GM18505 (cell line): Measurements from ENCODE around the gene C3.

Experiments
- ATAC-seq: cut with Tn5 transposase; IDR thresholded peaks from one replicate; pipeline ENCODE4 v1.9.1; 2021; ENCODE audit not compliant: unreplicated experiment
- POLR2A ChIP-seq: IDR thresholded peaks from 4 replicates; pipeline ENCODE4 v1.6.1; 2011; ENCODE audit warnings: borderline replicate concordance; ENCODE audit not compliant: insufficient read depth, insufficient read length; ENCODE audit errors: extremely low read depth

C3 gene

DNA sequence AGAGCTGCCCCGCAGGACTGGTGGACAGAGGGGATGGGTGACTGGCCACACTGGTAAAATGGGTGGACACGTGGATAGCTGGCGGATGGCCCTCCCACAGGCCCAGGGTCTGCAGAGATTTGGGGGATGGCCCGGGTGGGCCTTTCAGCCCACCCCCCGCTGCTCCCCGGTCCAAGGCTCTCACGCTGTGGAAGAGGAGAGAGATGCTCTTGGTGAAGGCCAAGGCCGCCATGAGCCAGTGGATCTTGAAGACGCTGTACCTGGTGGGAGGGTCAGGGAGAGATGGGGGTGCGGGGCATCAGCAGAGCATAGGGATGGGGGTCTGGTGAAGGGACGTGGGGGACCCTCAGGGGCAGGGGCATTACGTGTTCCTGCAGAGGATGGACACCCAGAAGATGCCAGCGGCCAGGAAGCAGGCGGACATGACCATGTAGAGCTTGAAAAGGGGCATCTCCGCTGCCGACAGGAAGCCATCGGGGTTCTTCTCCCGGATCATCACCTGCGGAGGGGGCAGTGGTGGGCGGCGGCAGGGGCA lies 12.4 kb upstream of the C3 start:
- TF ChIP-seq POLR2A = no peak
- no peak for ATAC-seq

DNA sequence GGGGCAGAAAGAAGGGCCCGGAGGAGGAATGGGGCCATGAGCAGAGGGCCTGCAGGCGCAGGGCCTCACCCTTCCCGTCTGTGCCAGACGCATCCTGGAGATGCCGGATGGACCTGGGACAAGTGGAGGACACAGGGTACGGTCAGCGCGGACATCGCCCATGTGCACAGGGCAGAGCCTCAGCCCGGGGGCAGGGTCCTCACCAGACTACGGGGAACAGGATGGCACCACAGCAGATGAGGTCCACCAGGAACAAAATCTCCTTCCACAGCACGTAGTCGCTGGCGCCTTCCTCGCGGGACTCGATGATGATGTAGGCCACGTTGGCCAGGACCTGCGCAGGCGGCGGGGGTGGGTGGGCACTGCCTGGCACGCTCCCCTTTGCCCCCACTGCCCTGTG lies 11.4 kb upstream of the C3 start:
- ATAC-seq = no peak
- no peak for TF ChIP-seq POLR2A

DNA sequence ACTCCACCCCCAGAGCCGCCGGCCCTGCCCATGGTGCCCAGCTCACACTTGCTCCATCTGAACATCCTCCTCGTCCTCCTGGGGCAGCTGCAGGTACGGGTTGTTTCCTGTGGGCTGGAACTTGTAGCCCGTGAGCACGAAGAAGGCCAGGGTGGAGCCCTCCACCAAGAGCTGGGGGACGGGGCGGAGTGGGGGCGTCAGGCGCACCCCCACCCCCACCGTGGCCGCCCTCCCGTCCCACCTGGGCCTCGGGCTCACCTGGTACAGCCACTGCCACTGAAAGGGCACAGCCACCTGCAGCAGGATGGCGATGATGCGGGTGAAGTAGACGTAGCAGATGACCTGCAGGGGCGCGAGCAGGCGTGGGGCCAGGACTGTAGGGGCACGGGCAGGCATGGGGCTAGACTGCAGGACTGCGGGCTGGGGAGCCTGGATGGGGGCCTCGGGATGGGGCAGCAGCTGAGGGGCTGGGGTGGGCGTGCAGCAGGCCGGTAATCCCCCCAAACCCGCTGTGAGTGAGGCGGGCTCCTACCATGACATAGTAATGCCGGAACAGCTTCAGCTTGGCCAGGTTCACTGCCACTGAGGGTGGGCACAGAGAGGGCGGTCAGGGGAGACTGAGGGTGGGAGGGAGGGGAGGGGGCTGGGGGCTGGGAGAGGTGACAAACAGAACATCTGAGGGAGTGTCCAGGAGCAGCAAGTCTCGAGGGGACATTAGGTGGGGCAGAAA lies 10.7 kb upstream of the C3 start:
- ATAC-seq = no peak
- no peak for TF ChIP-seq POLR2A

DNA sequence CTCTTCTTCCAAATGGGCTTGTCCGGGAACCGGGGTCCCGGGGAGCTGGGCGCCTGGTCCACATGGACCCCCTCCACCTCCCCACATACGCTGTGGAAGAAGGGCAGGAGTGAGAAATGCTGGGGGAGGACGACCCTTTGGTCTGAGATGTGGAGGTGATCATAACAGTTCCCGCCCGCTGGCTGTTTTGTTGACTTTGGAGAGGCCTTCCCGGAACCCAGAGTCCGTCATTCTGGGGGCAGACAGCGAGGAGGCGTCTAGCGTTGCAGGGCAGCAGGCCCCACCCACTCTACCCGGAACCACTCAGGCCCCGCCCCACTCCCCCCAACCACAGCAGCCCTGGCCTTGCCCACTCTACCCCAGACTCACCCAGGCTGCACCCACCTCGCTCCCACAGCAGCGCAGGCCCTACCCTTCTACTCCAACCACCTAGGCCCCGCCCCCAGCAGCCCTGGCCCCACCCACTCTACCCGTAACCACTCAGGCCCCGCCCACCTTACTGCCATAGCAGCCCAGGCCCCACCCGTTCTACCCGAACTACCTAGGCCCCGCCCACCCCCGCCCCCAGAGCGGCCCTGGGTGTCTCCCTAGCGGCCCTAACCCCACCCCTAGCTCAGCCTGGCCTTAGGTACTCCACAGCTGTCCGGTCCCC lies 9.8 kb upstream of the C3 start:
- ATAC-seq = no peak
- no peak for TF ChIP-seq POLR2A

DNA sequence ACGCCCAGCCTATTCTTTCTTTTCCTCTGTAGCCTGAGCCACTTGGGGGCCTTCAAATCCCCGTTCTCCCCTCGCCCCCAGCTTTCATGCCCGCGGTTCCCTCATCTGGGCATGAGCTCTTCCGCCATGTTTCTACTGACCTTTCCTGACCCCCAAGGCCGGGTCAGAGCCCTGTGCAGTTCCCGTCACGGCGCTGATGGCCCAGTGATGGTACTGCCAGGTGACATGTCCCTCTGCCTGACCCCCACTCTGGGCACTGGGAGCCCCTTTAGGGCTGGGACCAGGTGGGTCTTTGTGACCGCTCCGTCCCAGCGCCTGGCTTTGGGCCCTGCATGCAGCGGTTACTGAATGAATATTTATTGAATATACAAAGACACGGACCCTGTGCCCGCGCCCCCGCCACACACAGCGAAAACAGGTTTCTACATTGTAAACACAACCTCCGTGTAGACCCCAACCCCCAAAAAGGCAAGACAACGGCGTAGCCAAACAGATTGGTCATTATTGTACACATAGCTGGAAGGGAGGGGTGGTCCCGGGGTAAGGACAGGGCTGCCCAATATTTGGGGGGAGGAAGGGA lies 9.2 kb upstream of the C3 start:
- ATAC-seq = no peak

DNA sequence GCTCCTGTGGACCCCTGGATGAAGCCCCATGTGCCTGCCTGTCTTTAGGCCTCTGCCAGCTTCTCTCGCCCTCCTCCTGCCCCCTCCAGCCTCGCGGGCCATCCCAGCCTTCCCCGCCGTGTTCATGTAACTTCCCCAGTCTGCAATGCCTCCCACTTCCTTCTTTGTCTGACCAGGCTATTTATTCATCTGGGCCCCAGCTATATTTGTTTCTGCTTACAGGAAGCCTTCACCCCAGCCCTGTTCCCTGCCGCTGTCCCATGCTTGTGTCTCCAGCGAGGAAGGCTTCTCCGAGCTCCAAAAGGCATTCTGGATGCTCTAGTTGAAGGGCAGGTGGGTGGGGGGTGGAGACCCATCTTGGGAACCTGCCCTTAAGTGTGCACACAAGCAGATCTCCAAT lies 7.9 kb upstream of the C3 start:
- ATAC-seq = no peak
- no peak for TF ChIP-seq POLR2A

More for the DNA sequence above, 9.2 kb upstream of the C3 start:
- TF ChIP-seq POLR2A = no peak

DNA sequence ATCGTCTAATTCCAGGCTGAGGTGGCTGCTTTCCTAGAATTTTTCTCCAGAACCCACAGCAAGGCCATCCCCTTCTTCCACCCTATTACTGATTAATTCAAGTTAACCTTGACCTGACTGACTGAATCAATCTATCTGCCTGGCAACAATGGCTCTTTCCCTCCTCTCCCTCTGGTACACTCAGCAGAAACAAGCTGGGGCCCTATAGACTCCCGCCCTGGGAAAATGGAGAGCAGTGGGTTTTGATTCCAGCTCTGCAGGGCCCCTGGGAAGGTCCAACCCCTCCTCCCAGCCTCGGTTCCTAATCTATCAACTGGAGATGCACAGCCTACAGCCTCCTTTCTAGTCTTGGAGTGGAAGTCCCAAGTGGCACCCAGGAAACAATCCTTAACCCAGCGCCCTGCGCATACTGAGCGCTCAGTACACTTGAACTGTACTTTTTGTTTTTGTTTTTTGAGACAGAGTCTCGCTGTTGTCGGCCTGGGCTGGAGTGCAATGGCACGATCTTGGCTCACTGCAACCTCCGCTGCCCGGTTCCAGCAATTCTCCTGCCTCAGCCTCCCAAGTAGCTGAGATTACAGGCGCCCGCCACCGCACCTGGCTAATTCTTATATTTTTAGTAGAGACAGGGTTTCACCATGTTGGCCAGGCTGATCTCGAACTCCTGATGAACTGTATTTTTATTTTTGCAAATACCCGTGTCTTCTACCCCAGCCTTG lies 5.2 kb upstream of the C3 start:
- no peak for ATAC-seq
- TF ChIP-seq POLR2A = no peak

DNA sequence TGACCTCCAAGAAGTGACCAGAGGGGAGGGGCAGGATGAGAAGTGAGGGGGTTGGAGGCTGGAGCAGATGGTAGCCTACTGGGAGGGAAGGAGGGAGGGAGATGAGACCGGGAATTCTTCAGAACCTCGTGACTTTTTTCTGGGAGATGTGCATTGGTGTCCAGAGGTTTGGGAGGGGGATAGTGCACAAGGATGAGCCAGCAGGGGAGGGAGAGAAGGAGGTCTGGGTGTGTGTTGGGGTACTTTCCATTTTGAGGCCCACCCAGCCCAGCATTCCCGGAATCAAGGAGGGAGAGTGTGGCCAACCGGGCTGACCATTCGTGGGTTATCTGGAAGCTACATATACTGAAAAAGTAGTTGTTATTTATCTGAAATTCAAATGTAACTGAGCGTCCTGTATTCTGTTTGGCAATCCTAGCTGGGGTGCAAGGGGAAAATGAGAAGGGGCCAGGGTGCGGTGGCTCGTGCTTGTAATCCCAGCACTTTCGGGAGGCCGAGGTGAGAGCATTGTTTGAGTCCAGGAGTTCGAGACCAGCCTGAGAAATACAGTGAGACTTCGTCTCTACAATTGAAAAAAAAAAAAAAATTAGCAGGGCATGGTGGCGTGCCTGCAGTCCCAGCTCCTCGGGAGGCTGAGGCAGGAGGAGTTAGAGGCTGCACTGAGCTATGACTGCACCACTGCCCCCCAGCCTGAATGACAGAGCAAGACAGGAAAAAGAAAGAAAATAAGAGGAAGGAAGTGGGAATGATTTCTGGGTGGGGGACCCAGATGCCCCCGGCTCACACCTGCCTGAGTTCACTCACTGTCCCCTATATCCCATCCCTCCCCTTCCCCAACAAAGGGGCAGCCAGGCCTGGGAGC lies 4.4 kb upstream of the C3 start:
- no peak for TF ChIP-seq POLR2A
- no peak for ATAC-seq

DNA sequence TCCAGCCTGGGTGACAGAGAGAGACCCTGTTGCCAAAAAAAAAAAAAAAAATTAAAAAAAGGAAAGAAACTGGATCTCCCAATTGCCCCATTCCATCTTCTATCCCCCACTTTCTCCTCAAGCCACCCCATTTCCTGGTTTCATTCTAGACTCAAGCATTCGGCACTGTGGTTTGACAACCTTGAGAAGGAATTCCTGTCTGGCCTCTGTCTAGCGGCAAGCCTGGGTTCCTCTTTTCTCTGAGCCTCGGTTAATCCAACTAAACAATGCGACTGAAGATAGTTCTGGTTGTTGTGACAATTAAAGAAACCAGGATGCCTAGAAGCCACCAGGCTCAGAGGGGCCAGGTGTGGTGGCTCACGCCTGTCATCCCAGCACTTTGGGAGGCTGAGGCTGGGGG lies 3.3 kb upstream of the C3 start:
- no peak for ATAC-seq
- TF ChIP-seq POLR2A = no peak

DNA sequence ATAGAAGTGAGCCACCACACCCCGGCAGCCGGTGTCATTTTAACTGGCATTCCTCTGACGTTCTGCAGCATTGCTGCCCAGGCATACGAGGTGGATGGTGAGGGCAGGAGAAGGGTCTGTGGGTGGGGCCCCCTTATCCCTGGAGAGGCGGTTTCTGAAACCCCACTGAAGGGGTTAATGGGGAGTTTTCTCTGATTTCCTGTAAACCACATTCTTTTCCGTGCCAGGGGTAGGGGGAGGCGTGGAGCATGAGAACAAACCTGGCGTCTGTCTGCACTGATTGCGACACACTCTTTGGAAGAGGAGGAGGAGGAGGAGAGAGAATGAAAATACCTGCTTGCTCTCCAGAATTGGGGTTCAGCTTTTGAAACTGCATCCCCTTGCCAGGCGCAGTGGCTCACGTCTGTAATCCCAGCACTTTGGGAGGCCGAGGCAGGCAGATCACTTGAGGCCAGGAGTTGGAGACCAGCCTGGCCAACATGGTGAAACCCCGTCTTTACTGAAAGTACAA lies 2.7 kb upstream of the C3 start:
- TF ChIP-seq POLR2A = no peak
- ATAC-seq = no peak

DNA sequence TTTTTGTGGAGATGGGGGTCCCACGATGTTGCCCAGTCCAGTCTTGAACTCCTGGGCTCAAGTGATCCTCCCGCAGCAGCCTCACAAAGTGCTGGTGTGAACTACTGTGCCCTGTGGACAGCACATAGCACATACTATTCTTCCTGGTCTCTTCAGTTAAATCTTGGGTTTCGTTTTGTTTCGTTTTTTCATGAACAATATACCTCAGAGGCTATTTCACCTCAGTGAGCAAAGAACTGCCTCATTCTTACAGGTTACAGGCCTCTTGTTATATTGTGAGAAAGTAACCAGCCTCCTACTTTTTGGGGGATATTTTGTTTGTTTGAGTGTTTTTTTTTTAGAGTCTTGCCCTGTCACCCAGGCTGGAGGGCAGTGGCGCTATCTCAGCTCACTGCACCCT lies 1.3 kb upstream of the C3 start:
- TF ChIP-seq POLR2A = peak; percentile 23
- ATAC-seq = no peak

DNA sequence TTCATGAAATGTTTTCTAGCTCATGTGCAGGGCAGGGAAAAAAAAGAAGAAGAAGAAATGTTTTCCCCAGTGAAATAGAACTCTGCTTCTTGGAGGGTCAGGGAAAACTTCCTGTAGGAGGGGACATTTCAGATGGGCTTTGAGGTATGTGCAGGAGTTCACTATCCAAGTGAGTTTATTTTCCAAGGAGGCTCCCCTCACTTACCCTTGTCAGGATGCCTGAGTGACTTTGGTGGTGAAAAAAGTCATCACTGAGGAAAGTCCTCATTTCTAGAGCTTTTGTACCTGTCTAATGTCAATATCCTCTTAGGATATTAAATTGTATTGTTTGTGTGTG lies 656 bp upstream of the C3 start:
- ATAC-seq = no peak
- TF ChIP-seq POLR2A = no peak
